Measurements from ENCODE around the gene TOR2A. TPM values are rescaled to one million over a fixed set of nuclear protein-coding genes. Genes with fewer than 3 reads are reported as not detected.

The TOR2A gene
- total RNA-seq, 1 donor from 2014 or later = 5.5 TPM

- peaks cover 10% of the 10 kb centered on the region for H3K4me1 ChIP-seq
- H3K27ac Mint-ChIP-seq = peak overlapping the region; percentile 88
Measured at GRCh38 chr9:127763918-127764384, 28.9 kb upstream of the TOR2A start.

GRCh38 chr9:127762111-127762676 lies 27.1 kb upstream of the TOR2A start:
- H4K20me1 ChIP-seq (ENCODE audit: low read depth) = no peaks in the 10 kb centered on the region
- H3K9me3 Mint-ChIP-seq = no peaks in the 10 kb centered on the region
- no peaks in the 10 kb centered on the region for H3K79me2 ChIP-seq (ENCODE audit: low read depth)
- H3K36me3 Mint-ChIP-seq = no peaks in the 10 kb centered on the region
- H3K4me3 ChIP-seq = no peak overlapping the region
- H2AFZ ChIP-seq (replicated peaks) = peak overlapping the region; percentile 50
- H3K4me1 ChIP-seq = peaks cover 10% of the 10 kb centered on the region
- peak overlapping the region; percentile 62 for H3K4me3 Mint-ChIP-seq
- no peak overlapping the region for H3K9ac ChIP-seq
- H3K27ac Mint-ChIP-seq = no peak overlapping the region
- DNase-seq (ENCODE audit: low spot score) = no peak
- H3K36me3 ChIP-seq = no peaks in the 10 kb centered on the region
- H3K27me3 Mint-ChIP-seq (ENCODE audit: insufficient read depth, low read depth) = peaks cover 21% of the 10 kb centered on the region
- TF ChIP-seq EZH2 (IDR thresholded peaks at IDR 0.05) (no peak), CTCF (IDR thresholded peaks at IDR 0.05) (no peak), EZH2phosphoT487 (IDR thresholded peaks at IDR 0.05) (no peak)
- H3F3A ChIP-seq (ENCODE audit: low read depth) = no peaks in the 10 kb centered on the region
- peaks cover 30% of the 10 kb centered on the region for H3K4me1 Mint-ChIP-seq
- no peak overlapping the region for H3K27ac ChIP-seq
- H3K9me3 ChIP-seq (ENCODE audit: low read depth) = no peaks in the 10 kb centered on the region
- no peak overlapping the region for H3K4me2 ChIP-seq
- no peaks in the 10 kb centered on the region for H3K27me3 ChIP-seq

More at GRCh38 chr9:127763918-127764384, 28.9 kb upstream of the TOR2A start:
- Histone ChIP-seq H3K36me3 (no peaks in the 10 kb centered on the region), H3K9me3 (ENCODE audit: low read depth) (no peaks in the 10 kb centered on the region), H3K4me3 (no peak overlapping the region), H3F3A (ENCODE audit: low read depth) (no peaks in the 10 kb centered on the region), H3K27ac (no peak overlapping the region), H3K79me2 (ENCODE audit: low read depth) (no peaks in the 10 kb centered on the region), H2AFZ (replicated peaks) (peak overlapping the region; percentile 57), H3K27me3 (no peaks in the 10 kb centered on the region), H3K9ac (no peak overlapping the region), H4K20me1 (ENCODE audit: low read depth) (no peaks in the 10 kb centered on the region), H3K4me2 (no peak overlapping the region)
- Mint-ChIP-seq H3K27me3 (ENCODE audit: insufficient read depth, low read depth) (peaks cover 20% of the 10 kb centered on the region), H3K4me1 (peaks cover 42% of the 10 kb centered on the region), H3K4me3 (no peak overlapping the region), H3K9me3 (no peaks in the 10 kb centered on the region), H3K36me3 (no peaks in the 10 kb centered on the region)
- peak; percentile 77 for DNase-seq (ENCODE audit: low spot score)
- no peak for TF ChIP-seq EZH2phosphoT487 (IDR thresholded peaks at IDR 0.05)
- TF ChIP-seq CTCF (IDR thresholded peaks at IDR 0.05) = peak; percentile 60
- TF ChIP-seq EZH2 (IDR thresholded peaks at IDR 0.05) = no peak

GRCh38 chr9:127761491-127761956 lies 26.4 kb upstream of the TOR2A start:
- no peaks in the 10 kb centered on the region for H3F3A ChIP-seq (ENCODE audit: low read depth)
- Mint-ChIP-seq H3K4me3 (no peak overlapping the region), H3K27ac (no peak overlapping the region), H3K9me3 (no peaks in the 10 kb centered on the region), H3K36me3 (no peaks in the 10 kb centered on the region), H3K4me1 (peaks cover 28% of the 10 kb centered on the region), H3K27me3 (ENCODE audit: insufficient read depth, low read depth) (peaks cover 21% of the 10 kb centered on the region)
- H3K4me3 ChIP-seq = no peak overlapping the region
- H4K20me1 ChIP-seq (ENCODE audit: low read depth) = no peaks in the 10 kb centered on the region
- no peaks in the 10 kb centered on the region for H3K9me3 ChIP-seq (ENCODE audit: low read depth)
- H3K36me3 ChIP-seq = no peaks in the 10 kb centered on the region
- DNase-seq (ENCODE audit: low spot score) = peak; percentile 36
- H3K4me2 ChIP-seq = no peak overlapping the region
- H3K9ac ChIP-seq = no peak overlapping the region
- peaks cover 4% of the 10 kb centered on the region for H3K27me3 ChIP-seq
- H3K4me1 ChIP-seq = peaks cover 10% of the 10 kb centered on the region
- H2AFZ ChIP-seq (replicated peaks) = no peak overlapping the region
- H3K27ac ChIP-seq = no peak overlapping the region
- no peaks in the 10 kb centered on the region for H3K79me2 ChIP-seq (ENCODE audit: low read depth)
- TF ChIP-seq EZH2 (IDR thresholded peaks at IDR 0.05) = no peak
- no peak for TF ChIP-seq CTCF (IDR thresholded peaks at IDR 0.05)
- no peak for TF ChIP-seq EZH2phosphoT487 (IDR thresholded peaks at IDR 0.05)

Measured in neural progenitor cell (in vitro differentiated cells).